Breast epithelium (tissue), 3 donors: Measurements from ENCODE around the gene AP5Z1.

Source experiments
- POLR2AphosphoS5 ChIP-seq, 3 donors: sonication (generic); formaldehyde crosslinking; IDR thresholded peaks; one replicate each; pipeline ENCODE4 v1.6.1; 2017; ENCODE audit warnings: antibody characterized with exemption in 3 of 3
- TF ChIP-seq, protein P1 (sequence below), 3 donors: fragments of 450-650 bp; IDR thresholded peaks; one replicate each; pipeline ENCODE4 v1.5.1; 2016 to 2017; ENCODE audit warnings: antibody characterized with exemption in 3 of 3, mild to moderate bottlenecking in 3 of 3, moderate library complexity in 3 of 3

DNA sequence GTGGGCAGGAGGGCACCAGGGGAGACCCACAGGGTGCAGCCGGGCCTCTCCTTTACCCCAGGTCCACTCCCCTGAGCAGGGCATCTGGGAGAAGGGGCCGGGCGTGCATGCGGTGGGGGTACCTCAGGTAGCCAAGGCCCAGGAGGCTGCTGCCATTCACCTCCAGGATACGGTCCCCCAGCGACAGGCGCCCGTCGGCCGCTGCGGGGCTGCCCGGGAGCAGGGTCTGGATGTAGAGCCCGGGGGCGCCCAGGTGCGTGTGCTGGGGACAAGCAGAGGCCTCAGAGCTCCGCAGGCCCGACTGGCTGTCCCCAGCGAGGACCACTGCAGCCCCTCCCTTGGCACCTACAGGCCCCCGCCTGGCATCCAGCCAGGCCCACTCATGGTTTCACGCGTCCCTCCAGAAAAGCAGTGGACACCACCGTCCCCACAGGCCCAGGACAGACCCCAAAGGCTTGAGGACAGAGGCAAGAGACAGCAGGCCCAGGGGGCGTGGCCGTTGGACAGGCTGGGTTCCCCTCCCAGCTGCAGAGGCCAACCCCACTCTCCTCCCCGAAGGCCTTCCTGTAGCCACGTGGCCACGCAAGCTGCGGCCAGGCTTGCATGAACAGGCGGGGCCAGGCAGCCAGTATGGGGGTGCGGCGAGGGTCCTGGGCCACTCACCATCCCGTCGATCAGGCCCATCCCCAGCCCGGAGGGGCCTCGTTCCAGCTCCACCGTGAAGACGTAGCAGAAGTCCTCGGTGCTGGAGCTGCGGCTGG, 24.3 kb downstream of the AP5Z1 start:
- TF ChIP-seq, protein P1, sequence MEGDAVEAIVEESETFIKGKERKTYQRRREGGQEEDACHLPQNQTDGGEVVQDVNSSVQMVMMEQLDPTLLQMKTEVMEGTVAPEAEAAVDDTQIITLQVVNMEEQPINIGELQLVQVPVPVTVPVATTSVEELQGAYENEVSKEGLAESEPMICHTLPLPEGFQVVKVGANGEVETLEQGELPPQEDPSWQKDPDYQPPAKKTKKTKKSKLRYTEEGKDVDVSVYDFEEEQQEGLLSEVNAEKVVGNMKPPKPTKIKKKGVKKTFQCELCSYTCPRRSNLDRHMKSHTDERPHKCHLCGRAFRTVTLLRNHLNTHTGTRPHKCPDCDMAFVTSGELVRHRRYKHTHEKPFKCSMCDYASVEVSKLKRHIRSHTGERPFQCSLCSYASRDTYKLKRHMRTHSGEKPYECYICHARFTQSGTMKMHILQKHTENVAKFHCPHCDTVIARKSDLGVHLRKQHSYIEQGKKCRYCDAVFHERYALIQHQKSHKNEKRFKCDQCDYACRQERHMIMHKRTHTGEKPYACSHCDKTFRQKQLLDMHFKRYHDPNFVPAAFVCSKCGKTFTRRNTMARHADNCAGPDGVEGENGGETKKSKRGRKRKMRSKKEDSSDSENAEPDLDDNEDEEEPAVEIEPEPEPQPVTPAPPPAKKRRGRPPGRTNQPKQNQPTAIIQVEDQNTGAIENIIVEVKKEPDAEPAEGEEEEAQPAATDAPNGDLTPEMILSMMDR (IDR thresholded peaks at IDR 0.05): no peak
- TF ChIP-seq POLR2AphosphoS5 (IDR thresholded peaks at IDR 0.05): no peak
